ENCODE data around the gene CEP128.

The CEP128 gene

GRCh38 chr14:80607430-80608190 is 333.9 kb downstream of the CEP128 start:
- DNase-seq (ENCODE audit: low read depth) = no peak

GRCh38 chr14:80606347-80606772 is 335.2 kb downstream of the CEP128 start:
- no peak for DNase-seq (ENCODE audit: low read depth)

- no peak for DNase-seq (ENCODE audit: low read depth)
Measured at GRCh38 chr14:80605536-80605935, 336.0 kb downstream of the CEP128 start.

GRCh38 chr14:80602946-80603345 is 338.6 kb downstream of the CEP128 start:
- no peak for DNase-seq (ENCODE audit: low read depth)

GRCh38 chr14:80587096-80587724 is 354.3 kb downstream of the CEP128 start:
- DNase-seq (ENCODE audit: low read depth) = no peak

GRCh38 chr14:80586131-80586530 is 355.4 kb downstream of the CEP128 start:
- DNase-seq (ENCODE audit: low read depth) = no peak

- DNase-seq (ENCODE audit: low read depth) = no peak
Measured at GRCh38 chr14:80585506-80585835, 356.1 kb downstream of the CEP128 start.

- DNase-seq (ENCODE audit: low read depth) = no peak
Measured at GRCh38 chr14:80584744-80585505, 356.6 kb downstream of the CEP128 start.

GRCh38 chr14:80577599-80577998 is 363.9 kb downstream of the CEP128 start:
- DNase-seq (ENCODE audit: low read depth) = no peak

GRCh38 chr14:80576401-80576800 is 365.1 kb downstream of the CEP128 start:
- no peak for DNase-seq (ENCODE audit: low read depth)

GRCh38 chr14:80575763-80576162 is 365.8 kb downstream of the CEP128 start:
- no peak for DNase-seq (ENCODE audit: low read depth)

- DNase-seq (ENCODE audit: low read depth) = no peak
Measured at GRCh38 chr14:80572666-80573065, 368.9 kb downstream of the CEP128 start.

GRCh38 chr14:80570930-80571298 is 370.6 kb downstream of the CEP128 start:
- DNase-seq (ENCODE audit: low read depth) = no peak

GRCh38 chr14:80567905-80568536 is 373.5 kb downstream of the CEP128 start:
- DNase-seq (ENCODE audit: low read depth) = no peak

GRCh38 chr14:80565001-80565400 is 376.5 kb downstream of the CEP128 start:
- DNase-seq (ENCODE audit: low read depth) = no peak

GRCh38 chr14:80564051-80564450 is 377.5 kb downstream of the CEP128 start:
- no peak for DNase-seq (ENCODE audit: low read depth)

- no peak for DNase-seq (ENCODE audit: low read depth)
Measured at GRCh38 chr14:80560800-80561657, 380.5 kb downstream of the CEP128 start.

- no peak for DNase-seq (ENCODE audit: low read depth)
Measured at GRCh38 chr14:80554139-80554538, 387.4 kb downstream of the CEP128 start.

- DNase-seq (ENCODE audit: low read depth) = no peak
Measured at GRCh38 chr14:80549141-80549540, 392.4 kb downstream of the CEP128 start.

GRCh38 chr14:80545935-80546854 is 395.3 kb downstream of the CEP128 start:
- no peak for DNase-seq (ENCODE audit: low read depth)

GRCh38 chr14:80544366-80544765 is 397.2 kb downstream of the CEP128 start:
- DNase-seq (ENCODE audit: low read depth) = no peak
